Epithelial cell of prostate (primary cell): ENCODE data around the gene MCTP1.

Source experiments
- DNase-seq: peaks from one replicate; pipeline ENCODE4 v3.0.0-alpha.2; 2011; ENCODE audit warnings: low read depth, low spot score
- H3K27ac ChIP-seq: fragments of 450-650 bp; 2 replicates; pipeline ENCODE4 v1.5.1; 2017; ENCODE audit warnings: mild to moderate bottlenecking

The MCTP1 gene

DNA sequence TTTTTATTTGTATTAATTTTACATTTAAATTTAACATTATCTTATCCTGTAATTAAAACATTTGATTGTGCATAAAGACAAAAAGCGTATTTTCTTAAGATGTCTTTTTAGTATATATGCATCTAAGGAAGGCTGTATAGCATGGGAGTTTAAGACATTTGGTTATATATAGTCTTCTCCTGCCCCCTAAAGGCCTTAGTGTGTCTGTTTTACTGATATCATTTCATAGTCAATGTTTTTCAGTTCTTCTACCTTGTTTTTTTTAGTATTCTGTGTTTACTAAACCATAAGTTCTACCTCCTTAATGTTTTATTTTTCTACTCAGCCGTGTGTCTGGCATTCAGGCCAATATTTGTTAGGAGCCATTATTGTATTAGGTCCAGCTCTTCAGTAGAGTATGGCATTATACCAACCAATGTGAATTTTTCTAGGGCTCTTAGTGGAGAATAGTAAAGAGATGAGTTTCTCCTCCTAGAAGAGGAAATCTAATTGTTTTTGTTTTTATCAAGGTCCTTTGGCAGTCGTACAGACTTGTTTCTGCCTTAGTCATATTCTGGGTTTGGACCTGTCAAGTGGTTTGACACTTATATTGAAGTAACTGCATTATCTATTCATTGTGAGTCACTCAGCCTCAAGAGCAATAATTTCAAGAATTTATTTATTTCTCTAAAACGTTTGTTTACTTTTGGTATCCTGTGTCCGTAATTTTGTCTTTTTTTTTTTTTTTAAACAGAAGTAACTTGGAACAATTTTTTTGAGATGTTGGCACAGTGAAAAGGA, 591.7 kb downstream of the MCTP1 start:
- DNase-seq, result peak; percentile 77
- peak overlapping the region; percentile 33 for H3K27ac ChIP-seq

DNA sequence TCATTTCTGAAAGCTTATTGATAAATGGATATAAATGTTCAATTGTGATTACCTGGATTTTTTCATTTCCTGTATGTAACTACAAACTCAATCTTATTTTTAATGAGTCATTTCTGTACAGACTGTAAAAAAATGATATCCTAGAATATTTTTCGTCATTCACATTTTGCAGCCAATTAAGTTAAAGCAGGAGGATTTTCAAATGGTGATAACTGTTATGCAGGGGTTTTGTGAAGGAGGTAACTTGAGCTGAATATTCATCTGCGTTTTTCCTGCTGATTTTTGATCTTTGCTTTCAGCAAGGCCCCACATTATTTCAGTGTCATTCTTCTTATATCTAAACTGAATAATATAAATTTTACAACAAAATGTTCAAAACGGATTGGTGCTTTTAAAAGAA, 592.3 kb downstream of the MCTP1 start:
- peak overlapping the region; percentile 33 for H3K27ac ChIP-seq

DNA sequence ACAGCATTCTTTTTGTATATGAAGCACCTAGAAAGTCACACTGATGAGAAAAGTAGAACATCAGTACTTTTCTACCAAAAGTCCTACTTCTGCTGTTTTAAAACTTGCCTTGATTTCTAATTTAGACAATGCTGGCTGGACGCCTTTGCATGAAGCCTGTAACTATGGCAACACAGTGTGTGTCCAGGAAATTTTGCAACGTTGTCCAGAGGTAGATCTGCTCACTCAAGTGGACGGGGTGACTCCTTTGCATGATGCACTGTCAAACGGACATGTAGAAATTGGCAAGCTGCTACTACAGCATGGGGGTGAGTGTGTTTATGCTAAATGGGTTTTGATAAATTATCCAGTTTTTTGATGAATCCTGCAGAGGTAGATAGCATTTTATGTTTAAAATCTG, 592.9 kb downstream of the MCTP1 start:
- H3K27ac ChIP-seq, result no peak overlapping the region
- no peak for DNase-seq

More for the DNA sequence above, 592.3 kb downstream of the MCTP1 start:
- no peak for DNase-seq

DNA sequence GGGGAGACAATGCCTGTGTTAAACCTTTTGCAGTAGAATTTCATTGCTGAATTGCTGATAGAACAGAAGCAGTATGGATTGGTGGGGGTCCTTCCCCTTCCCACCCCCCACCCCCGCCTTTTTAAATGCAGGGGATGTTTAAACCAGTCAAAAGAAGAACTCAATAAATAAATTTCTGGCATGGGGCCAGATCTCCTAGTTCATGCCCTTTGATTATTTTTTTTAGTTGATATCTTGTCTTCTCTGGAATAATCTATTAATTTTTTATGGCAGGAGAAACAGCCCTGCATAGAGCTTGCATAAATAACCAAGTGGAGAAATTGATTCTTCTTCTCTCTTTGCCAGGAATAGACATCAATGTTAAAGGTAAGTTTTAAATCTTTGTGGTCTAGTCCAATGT, 593.6 kb downstream of the MCTP1 start:
- H3K27ac ChIP-seq, result no peak overlapping the region
- DNase-seq, result no peak

DNA sequence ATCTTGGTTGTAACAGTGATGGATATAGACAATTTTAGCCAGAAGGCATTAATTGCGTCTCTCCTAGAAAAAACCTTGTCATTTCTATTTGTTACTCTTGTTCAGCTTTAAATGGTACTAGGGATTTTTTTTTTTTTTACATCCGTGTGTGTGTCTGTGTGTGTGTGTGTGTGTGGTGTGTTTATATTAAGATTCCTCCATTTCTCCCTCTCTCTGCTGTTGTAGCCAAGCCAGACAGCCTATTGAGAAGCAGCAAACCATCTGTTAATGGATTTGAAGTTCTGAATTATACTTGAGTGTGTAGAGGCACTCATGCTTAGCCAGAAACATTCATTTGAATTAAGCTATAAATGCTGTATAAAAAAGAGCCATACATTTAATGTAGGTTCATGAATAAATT, 594.1 kb downstream of the MCTP1 start:
- DNase-seq, result no peak
- no peak overlapping the region for H3K27ac ChIP-seq

DNA sequence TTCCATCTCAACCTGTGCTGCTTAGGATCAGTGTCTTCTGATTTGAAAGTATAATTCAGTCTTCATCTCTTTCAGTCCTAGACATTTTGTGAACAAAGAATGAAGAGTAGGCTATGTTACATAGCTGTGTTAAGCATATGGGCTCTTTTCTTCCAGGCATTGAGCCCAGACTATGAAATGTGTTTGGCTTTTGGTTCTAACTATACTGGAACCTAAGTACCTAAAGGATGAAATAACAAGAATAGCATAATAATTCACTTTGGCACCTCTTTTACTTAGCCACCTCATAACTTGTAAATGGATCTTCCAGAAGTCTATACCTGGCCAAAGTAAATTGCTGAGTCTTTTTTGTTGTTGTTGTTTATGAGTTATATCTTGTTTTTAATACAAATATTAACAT, 595.0 kb downstream of the MCTP1 start:
- no peak for DNase-seq
- H3K27ac ChIP-seq, result no peak overlapping the region

DNA sequence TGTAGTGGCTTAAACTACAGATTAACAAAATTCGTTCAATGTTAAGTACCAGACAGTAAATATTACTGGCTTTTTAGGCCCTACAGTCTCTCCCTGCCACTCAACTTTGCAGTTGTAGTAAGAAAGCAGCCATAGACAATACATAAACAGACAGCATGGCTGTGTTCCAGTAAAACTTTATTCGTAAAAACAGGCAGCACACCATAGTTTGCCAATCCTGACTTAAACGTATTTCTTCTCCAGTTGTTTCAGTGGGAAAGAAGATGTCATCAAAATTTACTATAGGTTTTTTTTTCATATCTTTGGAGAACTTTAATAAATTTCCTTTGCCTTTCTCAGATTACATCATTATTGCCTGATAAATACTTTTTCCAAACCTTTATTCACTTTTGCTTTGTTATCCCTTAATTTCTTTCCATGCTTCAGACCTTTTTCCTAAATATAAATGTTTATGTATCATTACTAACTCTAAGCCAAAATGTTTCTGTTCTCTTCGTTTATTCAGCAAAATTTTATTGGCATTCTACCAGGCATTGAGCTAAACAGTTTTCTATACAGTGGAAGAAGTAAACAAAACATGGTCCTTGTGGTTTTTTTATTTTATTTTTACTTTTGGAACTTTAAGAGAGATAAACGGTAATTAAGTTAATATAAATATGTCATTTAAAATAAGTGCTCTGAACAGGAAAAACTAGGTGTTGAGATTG, 601.9 kb downstream of the MCTP1 start:
- DNase-seq, result no peak
- no peak overlapping the region for H3K27ac ChIP-seq

DNA sequence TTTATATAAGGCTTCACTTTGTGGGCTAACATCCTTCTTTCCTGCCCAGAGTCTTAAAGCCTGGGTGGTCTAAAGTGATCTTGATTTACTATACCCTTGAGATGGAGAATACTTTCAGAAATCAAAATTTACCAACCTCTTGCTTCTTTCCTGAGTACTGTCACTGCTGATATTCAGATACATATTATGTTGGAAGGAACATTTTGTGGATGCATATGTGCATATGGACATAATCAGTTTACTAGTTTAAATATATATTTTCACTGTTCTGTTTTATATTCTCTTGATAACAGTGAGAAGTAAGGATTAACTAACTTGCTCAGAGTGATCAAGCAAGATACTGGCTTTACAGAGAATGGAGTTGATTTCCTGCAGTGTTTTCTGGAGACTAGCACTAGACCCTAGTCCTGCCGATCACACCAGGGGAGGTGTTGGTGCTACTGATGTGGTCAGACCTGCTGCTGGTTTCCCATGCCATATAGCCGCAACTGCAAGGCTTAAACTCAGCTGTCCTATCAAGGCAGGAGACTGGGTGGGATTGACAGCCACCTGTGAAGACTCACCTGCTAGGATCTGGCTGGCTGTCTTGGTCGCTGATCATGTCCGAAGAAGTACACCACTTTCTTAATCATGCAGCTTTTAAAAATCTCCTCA, 608.8 kb downstream of the MCTP1 start:
- no peak overlapping the region for H3K27ac ChIP-seq
- DNase-seq, result no peak

DNA sequence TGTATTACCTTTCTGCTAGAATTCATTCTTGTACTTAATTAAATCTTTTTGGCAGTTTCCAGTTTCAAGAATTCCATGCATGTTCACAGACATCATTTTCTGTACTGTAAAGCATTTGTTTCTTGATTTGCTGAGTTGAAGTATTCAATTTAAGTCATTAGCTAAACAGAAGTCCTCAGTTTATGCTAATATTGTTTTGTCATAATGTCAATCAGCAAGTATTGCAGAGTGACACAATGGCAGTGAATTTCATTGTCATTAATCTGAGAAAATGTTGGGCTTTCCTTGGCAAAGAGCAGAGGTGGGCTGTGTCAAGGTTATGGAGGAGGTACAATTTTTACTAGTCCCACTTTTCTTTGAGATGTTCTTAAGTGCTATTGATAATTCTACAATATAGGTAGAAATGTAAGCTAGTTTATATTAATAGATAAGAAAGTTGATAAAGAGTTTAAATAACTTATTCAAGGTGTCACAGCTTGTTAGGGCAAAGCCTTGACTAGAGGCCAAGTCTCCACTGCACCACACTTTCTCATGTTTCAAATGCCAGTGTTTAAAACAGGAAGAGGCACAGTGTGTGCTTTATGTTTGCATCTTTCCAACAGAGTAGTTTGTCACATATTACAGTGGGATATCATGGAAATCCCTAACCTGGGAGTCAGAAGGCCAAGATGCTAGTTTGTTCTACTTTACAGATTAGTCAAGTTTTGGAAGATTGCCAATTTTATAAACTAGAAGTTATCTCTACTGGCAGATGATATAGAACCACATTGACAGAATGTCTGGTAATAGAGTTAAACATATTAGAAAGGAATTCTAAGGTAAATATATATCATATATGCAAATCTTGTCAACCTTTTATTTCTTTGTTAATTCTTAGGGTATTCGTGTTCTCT, 610.2 kb downstream of the MCTP1 start:
- DNase-seq, result no peak
- no peak overlapping the region for H3K27ac ChIP-seq

DNA sequence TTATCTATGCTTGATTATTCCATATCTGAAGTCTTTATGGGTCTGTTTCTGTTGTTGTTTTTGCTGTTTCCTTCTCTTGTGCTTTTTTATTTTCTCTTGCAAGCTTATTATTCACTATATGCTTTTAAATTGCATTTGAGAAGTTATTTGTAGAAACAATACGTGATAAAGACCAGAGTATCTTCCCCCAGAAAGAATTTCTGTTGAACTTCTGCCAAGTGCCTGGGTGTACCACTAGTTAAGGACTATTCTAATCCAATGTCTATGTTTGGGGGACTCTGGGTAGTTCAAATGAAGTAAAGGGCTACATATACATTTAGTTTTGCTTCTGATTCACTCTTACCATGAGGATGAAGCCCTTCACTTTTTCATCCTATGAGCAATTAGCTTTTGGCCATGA, 612.1 kb downstream of the MCTP1 start:
- DNase-seq, result no peak
- H3K27ac ChIP-seq, result no peak overlapping the region

DNA sequence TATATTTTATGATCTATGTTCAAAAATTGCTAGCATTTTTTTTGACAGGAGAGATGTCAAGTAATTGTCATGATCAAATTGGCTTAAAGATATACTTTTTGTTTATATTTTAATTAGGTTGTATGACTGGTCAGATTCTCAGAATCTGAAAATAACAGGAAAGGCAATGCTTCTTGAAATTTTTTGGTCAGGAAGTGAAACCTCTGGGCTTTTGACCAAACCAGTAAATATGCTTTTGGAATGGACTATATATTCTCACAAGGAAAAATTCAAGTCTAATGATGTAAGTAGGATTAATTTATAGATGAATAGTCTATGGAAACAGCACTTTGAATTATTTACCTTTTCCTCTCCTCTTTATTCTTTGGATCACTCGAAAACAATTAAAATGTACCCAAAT, 614.2 kb downstream of the MCTP1 start:
- DNase-seq, result no peak
- H3K27ac ChIP-seq, result no peak overlapping the region

DNA sequence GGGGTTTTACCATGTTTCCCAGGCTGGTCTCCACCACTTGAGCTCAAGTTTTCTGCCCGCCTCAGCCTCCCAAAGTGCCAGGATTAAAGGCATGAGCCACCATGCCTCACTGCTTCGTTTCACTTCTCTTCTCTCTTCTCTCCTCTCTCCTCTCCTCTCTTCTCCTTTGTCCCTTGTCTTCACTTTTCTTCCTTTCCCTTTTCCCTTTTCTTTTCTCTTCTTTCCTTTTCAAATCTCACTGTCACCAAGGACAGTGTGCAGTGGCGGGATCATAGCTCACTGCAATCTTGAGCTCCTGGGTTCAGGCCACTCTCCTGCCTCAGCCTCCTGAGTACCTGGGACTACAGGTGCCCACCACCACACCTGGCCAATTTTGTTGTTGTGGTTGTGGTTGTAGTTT, 617.0 kb downstream of the MCTP1 start:
- no peak for DNase-seq

DNA sequence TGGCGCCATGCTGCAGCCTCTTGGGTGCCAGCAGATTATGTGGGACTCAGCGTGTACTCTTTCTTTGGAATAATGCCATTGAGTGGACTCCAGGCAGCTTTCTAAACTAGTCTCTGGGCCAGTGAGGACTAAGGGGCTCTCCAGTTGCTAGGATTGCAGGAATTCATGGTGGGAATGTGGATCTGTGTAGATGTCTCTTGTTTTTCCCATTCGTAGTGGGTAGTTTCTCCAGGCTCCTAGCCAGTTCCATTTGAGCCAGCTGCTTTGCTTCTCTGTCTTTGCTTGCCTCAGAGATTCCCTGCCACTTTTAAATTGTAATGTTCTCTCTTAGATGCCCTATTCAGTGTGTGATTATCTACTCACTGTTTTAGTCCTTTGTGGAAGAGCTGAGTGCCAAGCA, 623.8 kb downstream of the MCTP1 start:
- H3K27ac ChIP-seq, result no peak overlapping the region
- no peak for DNase-seq

More for the DNA sequence above, 617.0 kb downstream of the MCTP1 start:
- H3K27ac ChIP-seq, result no peak overlapping the region

DNA sequence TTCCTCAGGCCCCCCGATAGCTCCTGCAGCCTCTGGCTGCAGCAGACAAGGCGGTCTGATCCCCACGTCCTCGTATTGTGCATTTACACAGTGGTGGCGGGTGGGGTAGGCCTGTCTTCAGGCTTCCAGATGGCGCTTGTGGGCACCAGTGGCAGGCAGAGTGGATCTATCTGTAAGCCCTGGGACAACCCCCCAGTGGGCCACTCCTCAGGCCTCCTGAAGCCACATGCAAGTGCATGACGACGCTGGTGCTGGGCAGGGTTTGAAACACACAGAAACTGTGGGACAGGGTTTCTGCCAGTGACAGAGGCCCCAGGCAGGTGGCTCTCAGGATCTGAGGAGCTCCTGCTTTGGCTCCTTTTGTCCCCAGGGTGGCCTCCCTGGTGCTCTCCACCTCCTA, 624.4 kb downstream of the MCTP1 start:
- no peak overlapping the region for H3K27ac ChIP-seq
- DNase-seq, result no peak

DNA sequence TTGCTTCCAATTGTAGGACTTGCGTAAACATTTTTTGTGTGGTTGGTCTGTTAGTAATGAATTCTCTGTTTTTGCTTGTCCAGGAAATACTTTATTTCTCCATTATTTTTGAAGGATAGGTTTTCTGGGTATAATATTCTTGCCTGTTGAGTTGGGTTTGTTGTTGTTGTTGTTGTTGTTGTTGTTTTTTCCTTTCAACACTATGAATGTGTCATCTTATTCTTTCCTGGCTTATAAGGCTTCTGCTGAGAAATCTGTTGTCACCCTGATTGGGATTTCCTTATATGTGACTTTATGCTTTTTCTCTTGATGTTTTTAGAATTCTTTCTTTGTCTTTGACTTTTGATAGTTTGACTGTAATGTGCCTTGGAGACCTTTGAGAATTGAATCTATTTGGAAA, 626.6 kb downstream of the MCTP1 start:
- no peak overlapping the region for H3K27ac ChIP-seq
- DNase-seq, result no peak
